ENCODE measurements around the gene MAP6D1.

GRCh38 chr3:183809270-183809669 is 16.1 kb downstream of the MAP6D1 start:
- TF ChIP-seq POLR2A (IDR thresholded peaks at IDR 0.05; ENCODE audit: low read depth, low read length): no peak
- no peak for TF ChIP-seq POLR2AphosphoS5 (IDR thresholded peaks at IDR 0.05; ENCODE audit: low read depth, low read length)
- TF ChIP-seq TAF1 (IDR thresholded peaks at IDR 0.05; ENCODE audit: borderline replicate concordance, low read depth, low read length): no peak
